ENCODE measurements around the gene MAOB.
"Not testable (repeated sequence)": the region's sequence is repeated elsewhere in the genome, so short reads cannot be mapped to it uniquely, and the experiment has no call there.

The MAOB gene

GRCh38 chrX:43750248-43750676, 132.0 kb downstream of the MAOB start:
- DNase-seq: peak; percentile 40

- no peak for DNase-seq
These were observed 134.8 kb downstream of the MAOB start for GRCh38 chrX:43747476-43747875.

GRCh38 chrX:43745938-43746721, 136.1 kb downstream of the MAOB start:
- DNase-seq: no peak

GRCh38 chrX:43744284-43744683, 138.0 kb downstream of the MAOB start:
- DNase-seq: no peak

- no peak for DNase-seq
These were observed 139.0 kb downstream of the MAOB start for GRCh38 chrX:43743100-43743822.

GRCh38 chrX:43741843-43742573, 140.2 kb downstream of the MAOB start:
- no peak for DNase-seq

GRCh38 chrX:43735957-43736356, 146.3 kb downstream of the MAOB start:
- DNase-seq: no peak

- no peak for DNase-seq
These were observed 146.7 kb downstream of the MAOB start for GRCh38 chrX:43735534-43735933.

- no peak for DNase-seq
These were observed 147.8 kb downstream of the MAOB start for GRCh38 chrX:43734444-43734843.

GRCh38 chrX:43733699-43734098, 148.6 kb downstream of the MAOB start:
- DNase-seq: no peak

GRCh38 chrX:43731086-43731485, 151.2 kb downstream of the MAOB start:
- DNase-seq: no peak

- DNase-seq: no peak
These were observed 153.3 kb downstream of the MAOB start for GRCh38 chrX:43728966-43729365.

GRCh38 chrX:43728002-43728401, 154.2 kb downstream of the MAOB start:
- DNase-seq: no peak

- DNase-seq: peak; percentile 16
These were observed 155.0 kb downstream of the MAOB start for GRCh38 chrX:43727254-43727653.

GRCh38 chrX:43725227-43725626, 157.0 kb downstream of the MAOB start:
- not testable (repeated sequence) for DNase-seq

- no peak for DNase-seq
These were observed 161.3 kb downstream of the MAOB start for GRCh38 chrX:43720961-43721360.

GRCh38 chrX:43720082-43720481, 162.2 kb downstream of the MAOB start:
- DNase-seq: no peak

GRCh38 chrX:43718956-43719355, 163.3 kb downstream of the MAOB start:
- no peak for DNase-seq

- no peak for DNase-seq
These were observed 163.7 kb downstream of the MAOB start for GRCh38 chrX:43718546-43718945.

GRCh38 chrX:43718081-43718480, 164.2 kb downstream of the MAOB start:
- no peak for DNase-seq

GRCh38 chrX:43717161-43717560, 165.1 kb downstream of the MAOB start:
- no peak for DNase-seq

- DNase-seq: no peak
These were observed 165.6 kb downstream of the MAOB start for GRCh38 chrX:43716696-43717095.
